Neuronal stem cell (in vitro differentiated cells): ENCODE data around the gene ENTR1.
"Not testable (repeated sequence)": the region's sequence is repeated elsewhere in the genome, so short reads cannot be mapped to it uniquely, and the experiment has no call there.

Experiments used
- DNase-seq: peaks from one replicate; pipeline ENCODE4 v3.0.0-alpha.2; 2013; ENCODE audit warnings: low spot score
- H2AFZ ChIP-seq: one replicate; pipeline ENCODE4 v1.6.1; 2013; ENCODE audit warnings: mild to moderate bottlenecking, low read length, inconsistent platforms
- H2AK5ac ChIP-seq: 2 replicates; pipeline ENCODE4 v1.6.1; 2013; ENCODE audit warnings: low read depth, mild to moderate bottlenecking, inconsistent platforms, low read length, moderate library complexity, mixed read lengths
- H2BK120ac ChIP-seq: 2 replicates; pipeline ENCODE4 v1.6.1; 2013; ENCODE audit warnings: low read depth, mild to moderate bottlenecking, inconsistent platforms, low read length, moderate library complexity, mixed read lengths
- H2BK12ac ChIP-seq: one replicate; pipeline ENCODE4 v1.6.1; 2013; ENCODE audit warnings: low read length, inconsistent platforms
- H2BK15ac ChIP-seq: 2 replicates; pipeline ENCODE4 v1.6.1; 2013; ENCODE audit warnings: mild to moderate bottlenecking, low read length, inconsistent platforms, mixed read lengths
- H2BK5ac ChIP-seq: one replicate; pipeline ENCODE4 v1.6.1; 2013; ENCODE audit warnings: inconsistent platforms, mild to moderate bottlenecking, low read length, moderate library complexity
- H3K14ac ChIP-seq: one replicate; pipeline ENCODE4 v1.6.1; 2013; ENCODE audit warnings: low read length, inconsistent platforms
- H3K18ac ChIP-seq: 2 replicates; pipeline ENCODE4 v1.6.1; 2013; ENCODE audit warnings: low read length, inconsistent platforms
- H3K23ac ChIP-seq: 2 replicates; pipeline ENCODE4 v1.6.1; 2013; ENCODE audit warnings: low read depth, mild to moderate bottlenecking, mixed read lengths, low read length, inconsistent platforms; ENCODE audit not compliant: poor library complexity
- H3K27ac ChIP-seq: replicated peaks from 3 replicates; pipeline ENCODE4 v1.5.1; 2013; ENCODE audit warnings: low read length, inconsistent platforms
- H3K27me3 ChIP-seq, 3 experiments: 2 replicates each; pipeline ENCODE4 v1.6.1; 2013; ENCODE audit warnings: low read length in 3 of 3, mild to moderate bottlenecking in 2 of 3, inconsistent platforms in 1 of 3, low read depth in 1 of 3, mixed read lengths in 1 of 3, moderate library complexity in 1 of 3; ENCODE audit not compliant: control insufficient read depth in 3 of 3, insufficient read depth in 3 of 3
- H3K36me3 ChIP-seq, 2 donors: replicated peaks in 1 of 2; 2 replicates each; pipeline ENCODE4 v1.6.1; 2013; ENCODE audit warnings: low read length in 2 of 2; ENCODE audit not compliant: control insufficient read depth in 2 of 2, insufficient read depth in 2 of 2
- H3K4ac ChIP-seq: 2 replicates; pipeline ENCODE4 v1.6.1; 2013; ENCODE audit warnings: inconsistent platforms, mild to moderate bottlenecking, low read length, moderate library complexity
- H3K4me1 ChIP-seq, 2 donors: 1 replicate in 1 of 2; 2 replicates in 1 of 2; pipeline ENCODE4 v1.6.1; 2013; ENCODE audit warnings: low read length in 2 of 2, low read depth in 1 of 2; ENCODE audit not compliant: control insufficient read depth in 2 of 2, insufficient read depth in 1 of 2
- H3K4me2 ChIP-seq: one replicate; pipeline ENCODE4 v1.6.1; 2013; ENCODE audit warnings: mild to moderate bottlenecking, low read length, inconsistent platforms; ENCODE audit not compliant: insufficient read depth, poor library complexity, severe bottlenecking
- H3K4me3 ChIP-seq, 2 donors: 2 replicates each; pipeline ENCODE4 v1.5.1; 2013; ENCODE audit warnings: low read length in 2 of 2, mild to moderate bottlenecking in 2 of 2, inconsistent platforms in 1 of 2, moderate library complexity in 1 of 2
- H3K79me1 ChIP-seq: one replicate; pipeline ENCODE4 v1.6.1; 2013; ENCODE audit warnings: low read depth, mild to moderate bottlenecking, inconsistent platforms, low read length, moderate library complexity
- H3K9ac ChIP-seq: one replicate; pipeline ENCODE4 v1.6.1; 2013; ENCODE audit warnings: mild to moderate bottlenecking, low read depth, low read length, inconsistent platforms; ENCODE audit not compliant: poor library complexity
- H3K9me3 ChIP-seq, 2 donors: replicated peaks in 1 of 2; 2 replicates each; pipeline versions ENCODE3 to v1.6.1; 2013; ENCODE audit warnings: low read length in 2 of 2, mild to moderate bottlenecking in 2 of 2, inconsistent platforms in 1 of 2, low read depth in 1 of 2, mixed read lengths in 1 of 2, moderate library complexity in 1 of 2; ENCODE audit not compliant: control insufficient read depth in 2 of 2, insufficient read depth in 1 of 2
- H4K8ac ChIP-seq: one replicate; pipeline ENCODE4 v1.6.1; 2013; ENCODE audit warnings: low read depth, mild to moderate bottlenecking, inconsistent platforms, low read length, moderate library complexity
- H4K91ac ChIP-seq: one replicate; pipeline ENCODE4 v1.6.1; 2013; ENCODE audit warnings: low read length, low read depth, mild to moderate bottlenecking, inconsistent platforms; ENCODE audit not compliant: poor library complexity
- WGBS, 2 donors: extraction: QIAGEN DNeasy Blood & Tissue Kit; methylation state at CpG; one replicate each; pipeline ENCODE4 v1.1.7; 2013; ENCODE audit warnings: missing lambda C conversion rate in 2 of 2, mixed read lengths in 1 of 2; ENCODE audit not compliant: insufficient read length in 2 of 2, insufficient replicate concordance in 1 of 2; ENCODE audit errors: extremely low coverage in 2 of 2; 5-methylcytosine and 5-hydroxymethylcytosine counted together

ENTR1 gene

DNA sequence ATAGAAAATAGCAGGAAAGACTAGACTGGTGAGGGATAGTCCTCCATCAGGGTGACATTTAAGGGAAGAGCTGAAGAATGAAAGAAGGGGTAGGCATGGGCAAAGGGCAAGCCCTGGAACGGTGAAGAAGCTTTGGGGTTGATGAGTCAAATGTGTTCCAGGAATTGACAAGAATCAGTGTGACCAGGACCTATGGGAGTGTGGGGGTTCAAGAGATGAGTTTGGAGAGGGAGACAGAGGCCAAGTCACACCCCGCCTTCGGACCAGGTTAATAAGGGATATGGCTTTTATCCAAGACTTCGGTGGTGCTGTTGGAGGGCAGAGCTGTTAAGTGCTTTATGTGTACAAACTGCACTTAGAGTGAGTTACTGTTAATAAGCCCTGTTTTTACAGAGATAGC lies 964 bp upstream of the ENTR1 start:
- Histone ChIP-seq H3K4me2 (peak overlapping the region; percentile 95), H2AFZ (no peak overlapping the region), H2AK5ac (no peak overlapping the region), H2BK12ac (no peak overlapping the region), H4K91ac (no peak overlapping the region), H3K18ac (no peak overlapping the region), H3K79me1 (peaks cover 25% of the 10 kb centered on the region), H2BK5ac (no peak overlapping the region), H3K27me3 (no peaks in the 10 kb centered on the region), H3K23ac (no peak overlapping the region), H3K27ac (no peak overlapping the region), H4K8ac (no peak overlapping the region), H3K36me3 (peaks cover 33 to 68% of the 10 kb centered on the region in 2 donors), H3K9ac (peak overlapping the region; percentile 9), H3K4ac (no peak overlapping the region), H2BK15ac (no peak overlapping the region), H2BK120ac (no peak overlapping the region), H3K4me1 (peaks cover 15 to 16% of the 10 kb centered on the region in 2 donors), H3K9me3 (peaks cover 0 to 3% of the 10 kb centered on the region in 2 donors), H3K4me3 (peak overlapping the region; percentile 69 to 96), H3K14ac (no peak overlapping the region)
- no CpG with 5 or more reads among the region's 4 CpGs for WGBS, 2 donors
- no peak for DNase-seq

GRCh38 chr9:136409557-136410455 lies 608 bp downstream of the ENTR1 start:
- peak overlapping the region; percentile 89 for H3K9ac ChIP-seq
- no peak for DNase-seq
- peak overlapping the region; percentile 90 for H3K23ac ChIP-seq
- peak overlapping the region; percentile 47 for H3K14ac ChIP-seq
- H3K4me3 ChIP-seq = peak overlapping the region; percentile 69 to 96
- peaks cover 25% of the 10 kb centered on the region for H3K79me1 ChIP-seq
- no peak overlapping the region for H2BK12ac ChIP-seq
- H3K9me3 ChIP-seq = peaks cover 0 to 3% of the 10 kb centered on the region in 2 donors
- no peak overlapping the region for H2BK15ac ChIP-seq
- no peak overlapping the region for H4K91ac ChIP-seq
- peak overlapping the region; percentile 99 for H3K4me2 ChIP-seq
- no peak overlapping the region for H3K27ac ChIP-seq
- peak overlapping the region; percentile 54 for H3K4ac ChIP-seq
- H4K8ac ChIP-seq = no peak overlapping the region
- no peaks in the 10 kb centered on the region for H3K27me3 ChIP-seq
- H2BK120ac ChIP-seq = peak overlapping the region; percentile 81
- peak overlapping the region; percentile 95 for H2AK5ac ChIP-seq
- WGBS, 2 donors = no CpG with 5 or more reads among the region's 71 CpGs
- H2BK5ac ChIP-seq = peak overlapping the region; percentile 97
- H3K4me1 ChIP-seq = peaks cover 15 to 16% of the 10 kb centered on the region in 2 donors
- peaks cover 34 to 68% of the 10 kb centered on the region in 2 donors for H3K36me3 ChIP-seq
- peak overlapping the region; percentile 90 for H3K18ac ChIP-seq
- H2AFZ ChIP-seq = peak overlapping the region; percentile 77

- no peak overlapping the region for H3K23ac ChIP-seq
- H3K27me3 ChIP-seq = no peaks in the 10 kb centered on the region
- H3K14ac ChIP-seq = no peak overlapping the region
- H3K4me1 ChIP-seq = peaks cover 15 to 16% of the 10 kb centered on the region in 2 donors
- no peak overlapping the region for H2BK12ac ChIP-seq
- no peak overlapping the region for H3K4ac ChIP-seq
- H2BK120ac ChIP-seq = no peak overlapping the region
- H2AFZ ChIP-seq = no peak overlapping the region
- H4K8ac ChIP-seq = no peak overlapping the region
- peaks cover 25% of the 10 kb centered on the region for H3K79me1 ChIP-seq
- H3K27ac ChIP-seq = no peak overlapping the region
- no peak overlapping the region for H3K18ac ChIP-seq
- H3K9me3 ChIP-seq = peaks cover 0 to under 1% of the 10 kb centered on the region in 2 donors
- H2AK5ac ChIP-seq = no peak overlapping the region
- H3K4me3 ChIP-seq = no peak overlapping the region
- no peak overlapping the region for H3K4me2 ChIP-seq
- no peak overlapping the region for H2BK5ac ChIP-seq
- no CpG with 5 or more reads among the region's 7 CpGs for WGBS, 2 donors
- no peak for DNase-seq
- H3K9ac ChIP-seq = no peak overlapping the region
- H2BK15ac ChIP-seq = no peak overlapping the region
- H4K91ac ChIP-seq = no peak overlapping the region
- peaks cover 31 to 64% of the 10 kb centered on the region in 2 donors for H3K36me3 ChIP-seq
Measured at GRCh38 chr9:136407911-136408310, 2.5 kb downstream of the ENTR1 start.

- not testable (repeated sequence) for H2BK120ac ChIP-seq, H3K9ac ChIP-seq, H3K27me3 ChIP-seq, H2AFZ ChIP-seq, H3K4ac ChIP-seq, H3K23ac ChIP-seq, H3K27ac ChIP-seq, H3K4me2 ChIP-seq, H4K8ac ChIP-seq, H3K9me3 ChIP-seq, H2BK5ac ChIP-seq, DNase-seq, H3K4me3 ChIP-seq, H2AK5ac ChIP-seq, H3K14ac ChIP-seq, H3K18ac ChIP-seq, H2BK15ac ChIP-seq, H2BK12ac ChIP-seq, H4K91ac ChIP-seq
- no CpG with 5 or more reads among the region's 28 CpGs for WGBS, 2 donors
- peaks cover 34 to 63% of the 10 kb centered on the region in 2 donors for H3K36me3 ChIP-seq
- peaks cover 16% of the 10 kb centered on the region in 2 donors for H3K4me1 ChIP-seq
- H3K79me1 ChIP-seq = peaks cover 25% of the 10 kb centered on the region
Measured at GRCh38 chr9:136407061-136407460, 3.4 kb downstream of the ENTR1 start.
